Fibroblast of lung (primary cell): ENCODE results near the gene COL27A1.

ENCODE experiments used
- CTCF ChIP-seq, 2 donors: IDR thresholded peaks in 1 of 2; conservative IDR thresholded peaks in 1 of 2; 1 replicate in 1 of 2; 2 replicates in 1 of 2; pipeline ENCODE4 v1.5.1; 2011 to 2012; ENCODE audit warnings: low read length in 2 of 2, control low read depth in 1 of 2, inconsistent platforms in 1 of 2, low read depth in 1 of 2, mild to moderate bottlenecking in 1 of 2
- EZH2 ChIP-seq: IDR thresholded peaks from 2 replicates; pipeline ENCODE4 v1.5.1; 2012; ENCODE audit warnings: low read length, control low read depth, mild to moderate bottlenecking; ENCODE audit errors: missing control alignments

- TF ChIP-seq CTCF (conservative IDR thresholded peaks at IDR 0.05 in 1 of 2, IDR thresholded peaks at IDR 0.05 in 1 of 2; ENCODE audit: low read depth in 1 of 2, low read length in 2 of 2) = no peak
- TF ChIP-seq EZH2 = no peak
Measured at GRCh38 chr9:114151426-114151956, 3.8 kb upstream of the COL27A1 start.
